Measurements from ENCODE around the gene RNF223.
"Not testable (repeated sequence)": the region's sequence is repeated elsewhere in the genome, so short reads cannot be mapped to it uniquely, and the experiment has no call there.

Gene RNF223

DNA sequence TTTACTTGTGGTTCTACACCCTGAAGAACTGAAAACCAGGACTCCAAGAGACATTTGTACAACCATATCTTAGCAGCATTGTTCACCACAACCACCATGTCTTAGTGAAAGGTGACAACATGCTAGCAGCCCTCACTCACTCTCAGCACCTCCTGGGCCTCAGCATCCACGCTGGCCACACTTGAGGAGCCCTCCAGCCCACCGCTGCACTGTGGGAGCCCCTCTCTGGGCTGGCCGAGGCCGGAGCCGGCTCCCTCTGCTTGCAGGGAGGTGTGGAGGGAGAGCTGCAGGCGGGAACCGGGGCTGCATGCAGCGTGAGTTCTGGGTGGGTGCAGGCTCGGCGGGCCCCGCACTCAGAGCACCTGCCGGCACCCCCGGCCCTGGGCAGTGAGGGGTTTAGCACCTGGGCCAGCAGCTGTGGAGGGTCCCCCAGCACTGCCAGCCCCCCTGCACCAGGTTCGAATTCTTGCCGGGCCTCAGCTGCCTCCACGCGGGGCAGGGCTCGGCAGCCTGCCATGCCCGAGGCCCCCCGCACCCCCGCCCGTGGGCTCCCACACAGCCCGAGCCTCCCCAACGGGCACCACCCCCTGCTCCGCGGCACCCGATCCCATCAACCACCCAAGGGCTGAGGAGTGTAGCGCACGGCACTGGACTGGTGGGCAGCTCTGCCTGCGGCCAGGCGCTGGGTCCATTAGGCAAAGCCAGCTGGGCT is 32.6 kb upstream of the RNF223 start:
- DNase-seq = no peak

- DNase-seq = not testable (repeated sequence)
Observed at GRCh38 chr1:1104152-1104551, 30.0 kb upstream of the RNF223 start.

DNA sequence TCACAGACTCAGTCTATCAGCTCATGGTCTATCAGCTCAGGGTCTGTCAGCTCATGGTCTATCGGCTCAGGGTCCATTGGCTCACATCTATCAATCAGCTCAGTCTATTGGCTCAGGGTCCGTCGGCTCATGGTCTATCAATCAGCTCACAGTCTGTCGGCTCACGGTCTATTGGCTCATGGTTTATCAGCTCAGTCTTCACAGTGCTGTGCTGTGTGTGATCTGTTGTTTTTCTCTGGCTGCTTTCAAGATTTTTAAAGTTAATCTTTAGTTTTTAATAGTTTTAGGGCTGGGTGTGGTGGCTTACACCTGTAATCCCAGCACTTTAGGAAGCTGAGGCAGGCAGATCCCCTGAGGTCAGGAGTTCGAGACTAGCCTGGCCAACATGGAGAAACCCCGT is 27.4 kb upstream of the RNF223 start:
- no peak for DNase-seq

- no peak for DNase-seq
Observed at GRCh38 chr1:1100296-1100695, 26.2 kb upstream of the RNF223 start.

DNA sequence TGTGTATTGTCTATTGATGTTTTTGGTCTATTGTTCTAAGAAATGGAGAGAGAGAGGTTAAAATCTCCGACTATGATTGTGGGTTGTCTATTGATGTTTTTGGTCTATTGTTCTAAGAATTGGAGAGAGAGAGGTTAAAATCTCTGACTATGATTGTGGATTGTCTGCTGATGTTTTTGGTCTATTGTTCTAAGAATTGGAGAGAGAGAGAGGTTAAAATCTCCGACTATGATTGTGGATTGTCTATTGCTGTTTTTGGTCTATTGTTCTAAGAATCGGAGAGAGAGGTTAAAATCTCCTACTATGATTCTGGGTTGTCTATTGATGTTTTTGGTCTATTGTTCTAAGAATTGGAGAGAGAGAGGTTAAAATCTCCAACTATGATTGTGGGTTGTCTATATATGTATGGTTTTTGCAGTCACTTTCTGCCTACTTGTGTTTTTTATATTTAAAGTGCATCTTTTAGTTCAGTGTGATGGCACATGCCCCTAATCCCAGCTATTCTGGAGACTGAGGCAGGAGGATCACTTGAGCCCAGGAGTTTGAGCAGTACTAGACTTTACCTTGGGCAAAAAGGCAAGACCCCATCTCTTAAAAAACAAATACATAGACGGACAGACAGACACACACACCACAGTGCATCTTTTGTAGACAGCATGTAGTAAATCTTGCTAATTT is 25.5 kb upstream of the RNF223 start:
- no peak for DNase-seq

DNA sequence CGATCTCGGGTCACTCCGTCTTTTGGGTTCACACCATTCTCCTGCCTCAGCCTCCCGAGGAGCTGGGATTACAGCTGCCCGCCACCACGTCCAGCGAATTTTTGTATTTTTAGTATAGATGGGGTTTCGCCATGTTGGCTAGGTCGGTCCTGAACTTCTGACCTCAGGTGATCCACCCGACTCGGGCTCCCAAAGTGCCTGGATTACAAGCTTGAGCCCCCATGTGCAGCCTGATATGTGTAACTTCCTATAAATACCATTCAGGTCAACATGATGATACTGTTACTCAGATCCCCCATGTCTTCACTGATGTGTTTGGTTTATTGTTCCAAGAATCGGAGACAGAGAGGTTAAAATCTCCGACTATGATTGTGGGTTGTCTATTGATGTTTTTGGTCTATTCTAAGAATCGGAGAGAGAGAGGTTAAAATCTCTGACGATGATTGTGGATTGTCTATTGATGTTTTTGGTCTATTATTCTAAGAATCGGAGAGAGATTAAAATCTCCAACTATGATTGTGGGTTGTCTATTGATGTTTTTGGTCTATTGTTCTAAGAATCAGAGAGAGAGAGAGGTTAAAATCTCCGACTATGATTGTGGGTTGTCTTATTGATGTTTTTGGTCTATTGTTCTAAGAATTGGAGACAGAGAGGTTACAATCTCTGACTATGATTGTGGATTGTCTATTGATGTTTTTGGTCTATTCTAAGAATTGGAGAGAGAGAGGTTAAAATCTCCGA is 24.7 kb upstream of the RNF223 start:
- DNase-seq = no peak

GRCh38 chr1:1096136-1096535 is 22.0 kb upstream of the RNF223 start:
- DNase-seq = not testable (repeated sequence)

DNA sequence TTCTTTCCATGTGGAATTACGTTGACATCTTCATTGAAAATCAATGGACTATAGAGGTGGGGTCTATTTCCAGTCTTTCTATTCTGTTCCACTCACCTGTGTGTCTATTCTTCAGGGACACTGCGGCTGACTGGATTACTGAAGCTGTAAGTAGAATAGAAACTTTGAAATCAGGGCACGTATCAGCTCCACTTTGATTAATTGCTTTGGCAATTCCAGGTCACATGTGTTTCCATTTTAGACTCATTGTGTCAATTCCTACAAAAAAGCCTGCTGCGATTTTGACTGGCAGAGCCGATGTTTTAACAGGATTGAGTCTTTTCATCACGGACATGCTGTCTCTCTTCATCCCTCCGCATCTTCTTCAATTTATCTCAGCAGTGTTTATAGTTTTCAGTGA is 20.9 kb upstream of the RNF223 start:
- no peak for DNase-seq

DNA sequence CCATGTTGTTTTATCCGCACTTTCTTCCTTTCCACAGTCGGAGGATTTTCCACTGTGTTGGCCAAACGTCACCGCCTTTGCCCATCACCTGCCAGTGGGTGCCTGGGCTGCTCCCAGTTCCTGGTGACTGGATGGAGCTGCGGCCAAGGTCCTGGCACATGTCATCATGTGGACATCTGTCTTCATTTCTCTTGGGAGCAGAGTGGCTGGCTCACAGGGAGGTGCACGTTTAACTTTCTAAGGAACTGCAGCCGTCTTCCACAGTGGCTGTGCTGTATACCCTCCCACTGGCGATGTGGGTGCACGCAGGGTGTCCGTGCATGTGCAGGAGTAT is 19.5 kb upstream of the RNF223 start:
- no peak for DNase-seq

- DNase-seq = no peak
Observed at GRCh38 chr1:1092894-1093609, 18.9 kb upstream of the RNF223 start.

DNA sequence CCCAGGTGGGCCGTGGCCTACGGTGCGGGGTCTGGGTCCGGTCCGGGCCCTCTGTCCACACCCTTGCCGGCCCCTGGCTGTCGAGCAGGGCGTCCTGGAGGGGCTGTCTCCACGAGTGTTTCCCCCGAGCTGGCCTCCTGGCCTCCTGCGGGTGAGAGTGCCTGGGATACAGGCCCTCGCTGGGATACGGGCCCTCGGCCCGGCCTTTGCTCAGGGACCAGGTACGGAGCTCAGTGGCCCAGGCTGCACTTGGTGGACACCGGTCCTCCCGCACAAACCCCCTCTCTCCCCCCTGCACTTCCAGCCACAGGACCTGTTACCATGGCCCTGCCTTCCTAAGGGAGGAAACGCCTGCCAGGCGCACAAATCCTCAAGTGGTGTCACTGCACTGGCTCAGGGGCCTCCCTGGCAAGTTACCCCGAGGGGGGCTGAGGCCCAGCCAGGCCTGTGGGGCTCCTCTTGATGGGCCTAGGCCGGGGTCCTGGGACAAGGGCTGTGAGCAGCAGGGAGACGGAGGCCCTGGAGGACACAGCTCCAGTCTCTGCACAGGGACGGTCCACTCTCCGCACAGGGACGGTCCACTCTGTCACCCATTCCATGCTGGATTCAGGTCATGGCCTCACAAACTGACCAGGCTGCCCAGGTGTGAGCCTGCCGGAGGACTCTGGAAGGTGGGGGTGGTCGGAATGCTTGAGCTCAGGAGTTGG is 18.2 kb upstream of the RNF223 start:
- no peak for DNase-seq

DNA sequence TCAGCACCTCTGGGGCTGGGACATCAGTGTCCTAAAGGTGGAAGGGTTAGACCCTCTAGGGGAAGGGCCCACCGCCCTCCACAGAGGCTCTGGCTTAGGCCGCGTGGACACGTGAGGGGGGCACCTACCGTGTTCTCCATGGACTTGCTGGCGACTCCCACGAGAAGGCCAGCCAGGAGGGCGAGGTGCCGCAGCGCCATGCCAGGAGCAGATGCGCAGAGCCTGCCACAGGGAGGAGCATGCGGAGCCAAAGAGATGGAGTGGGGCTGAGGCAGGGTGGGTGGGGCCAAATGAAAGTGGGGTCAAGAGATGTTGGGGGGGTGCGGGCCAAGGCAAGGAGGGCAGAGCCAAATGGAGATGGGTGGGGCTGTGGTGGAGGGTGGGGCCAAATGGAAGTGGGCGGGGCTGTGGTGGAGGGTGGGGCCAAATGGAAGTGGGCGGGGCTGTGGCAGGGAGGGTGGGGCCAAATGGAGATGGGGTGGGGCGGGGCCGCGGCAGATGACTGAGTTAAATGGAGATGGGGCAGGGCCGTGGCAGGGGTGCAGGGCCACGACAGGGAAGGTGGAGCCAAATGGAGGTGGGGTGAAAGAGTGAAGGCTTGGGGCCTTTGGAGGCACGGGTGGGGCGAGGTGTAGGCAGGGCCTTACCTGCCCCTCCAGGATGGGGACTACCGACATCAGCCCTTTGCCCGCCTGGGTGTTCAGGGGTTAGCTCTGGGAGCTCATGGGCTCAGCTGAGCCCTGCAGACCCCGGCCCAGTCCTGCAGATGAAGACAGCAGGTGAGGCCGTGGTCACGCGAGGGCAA is 17.4 kb upstream of the RNF223 start:
- DNase-seq = no peak

DNA sequence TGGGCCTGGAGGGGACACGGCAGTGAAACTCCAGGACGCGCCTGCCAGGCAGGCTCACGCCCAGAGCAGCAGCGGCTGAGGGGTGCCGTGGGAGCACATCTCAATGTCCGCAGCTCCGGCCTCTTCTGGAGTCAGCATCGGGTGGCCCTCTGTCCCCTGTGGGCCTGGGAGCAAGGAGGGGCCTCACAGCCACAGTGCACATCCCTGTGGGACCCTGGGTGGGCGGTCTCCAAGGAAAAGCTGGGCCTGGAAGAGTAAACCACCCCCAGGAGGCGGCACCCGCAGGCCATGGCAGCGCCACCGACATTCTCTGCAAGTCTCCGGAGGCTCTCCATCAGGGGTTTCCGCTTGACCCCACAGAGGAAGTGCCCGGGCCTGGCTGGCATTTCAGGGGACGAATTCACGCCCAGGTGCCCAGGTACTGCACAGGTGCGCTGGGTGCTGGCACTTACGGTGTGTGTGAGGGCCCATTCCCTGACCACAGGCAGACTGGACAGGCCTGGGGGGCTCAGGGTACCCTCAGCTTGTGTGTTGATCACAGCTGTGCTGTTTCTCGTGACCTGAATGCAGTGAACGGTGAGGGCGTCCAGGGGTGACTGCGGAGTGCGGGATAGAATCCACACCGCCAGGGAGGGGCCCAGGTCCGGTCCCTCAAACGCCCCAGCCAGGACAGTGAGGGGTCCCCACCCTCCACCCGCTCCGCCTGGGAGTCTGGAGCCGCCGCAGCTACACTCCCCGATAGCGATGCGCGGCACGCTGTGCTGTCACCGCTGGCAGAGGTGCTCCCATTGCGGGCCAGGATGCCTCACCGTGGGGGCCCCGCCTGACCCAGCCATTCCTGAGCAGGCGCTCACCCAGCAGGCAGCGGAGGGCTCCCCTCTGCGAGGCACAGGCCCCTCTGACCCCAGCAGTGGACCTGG is 16.6 kb upstream of the RNF223 start:
- no peak for DNase-seq

DNA sequence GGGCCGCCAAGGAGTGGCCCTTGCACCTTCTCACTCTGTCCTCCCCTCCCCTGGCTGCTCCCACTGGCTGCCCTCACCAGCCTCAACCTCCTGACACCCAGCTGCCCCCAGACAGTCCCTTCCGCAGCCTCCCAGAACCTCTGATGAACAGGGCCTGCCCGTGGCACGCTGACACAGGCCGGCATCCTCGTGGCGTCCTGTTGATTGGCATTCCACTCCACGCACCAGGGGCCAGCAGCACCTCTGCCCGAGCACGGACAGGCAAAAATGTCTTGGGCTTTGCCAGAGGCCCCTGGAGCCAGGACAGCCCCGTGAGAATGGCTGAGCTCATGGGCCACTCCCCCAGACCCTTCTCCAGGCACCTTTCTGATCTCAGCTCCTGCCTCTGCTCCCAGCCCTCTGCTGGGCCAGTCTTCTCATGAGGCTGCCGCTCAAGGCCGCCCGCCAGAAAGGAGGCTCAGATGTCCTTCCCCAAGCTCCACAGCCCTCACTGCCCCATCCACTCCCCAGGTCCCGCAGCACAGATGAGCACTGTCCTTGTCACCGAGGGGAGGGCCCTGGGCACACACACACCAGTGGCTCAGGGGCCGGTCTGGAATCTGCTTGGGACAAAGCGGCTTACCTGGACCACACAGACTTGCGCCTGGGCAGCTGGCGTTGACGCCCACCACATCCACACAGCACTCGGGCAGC is 15.8 kb upstream of the RNF223 start:
- no peak for DNase-seq

- DNase-seq = no peak
Observed at GRCh38 chr1:1088801-1089680, 14.9 kb upstream of the RNF223 start.

DNA sequence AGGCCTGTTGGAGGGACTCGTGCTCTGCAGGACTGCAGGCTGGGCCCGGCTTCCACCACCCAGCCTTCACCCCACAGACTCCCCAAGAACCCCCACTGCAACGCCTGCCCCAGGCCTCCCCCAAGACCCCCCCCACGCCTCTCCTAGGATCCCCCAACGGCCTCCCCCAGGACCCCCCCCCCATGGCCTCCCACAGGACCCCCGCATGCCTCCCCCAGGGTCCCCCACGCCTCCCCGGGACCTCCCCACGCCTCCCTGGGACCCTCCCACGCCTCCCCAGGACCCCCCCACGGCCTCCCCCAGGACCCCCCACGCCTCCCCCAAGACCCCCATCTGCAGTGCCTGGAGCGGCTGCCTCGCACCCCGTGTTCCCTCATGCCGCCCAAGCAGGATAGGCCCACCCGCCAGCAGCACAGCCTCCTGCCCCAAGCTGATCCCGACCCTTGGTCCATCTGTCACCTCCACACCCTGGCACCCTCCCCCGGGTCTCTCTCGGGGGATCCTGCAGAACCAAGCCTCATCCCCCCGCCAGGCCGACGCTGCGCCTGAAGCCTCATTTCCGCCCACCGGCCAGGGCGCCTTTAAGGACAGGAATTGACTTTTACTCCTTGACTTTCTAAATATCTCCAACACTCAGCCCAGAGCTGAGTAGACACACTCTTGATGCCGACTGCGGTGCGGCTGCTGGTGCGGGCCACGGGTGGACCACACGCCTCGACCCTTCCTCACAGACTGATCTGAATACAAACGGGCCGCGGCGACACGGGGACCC is 14.1 kb upstream of the RNF223 start:
- DNase-seq = no peak

- DNase-seq = no peak
Observed at GRCh38 chr1:1087351-1088028, 13.4 kb upstream of the RNF223 start.

- DNase-seq = no peak
Observed at GRCh38 chr1:1086911-1087341, 12.8 kb upstream of the RNF223 start.

Data from activated effector memory CD4-positive, alpha-beta T cell treated with Interleukin-2 at 50 U/mL for 16 hours (primary cell).